Stimulated activated CD8-positive, alpha-beta memory T cell treated with anti-CD3 and anti-CD28 coated beads, Interleukin-7, amount 100 ng/mL, for 24 hours (primary cell): Measurements from ENCODE around the gene OR5F1.

Source experiments
- DNase-seq: peaks from one replicate; pipeline ENCODE4 v3.0.0-alpha.2; 2020; ENCODE audit warnings: low read depth

Gene OR5F1

GRCh38 chr11:55994525-55994924 is at the start of gene OR5F1:
OR5F1 (minus strand) TSS chr11:55994625; CDS start chr11:55994625, 0 bp downstream.
- no peak for DNase-seq

GRCh38 chr11:56027354-56027753 is 32.9 kb upstream of the OR5F1 start, which contains the start of gene OR5AS1:
OR5AS1 (plus strand) TSS chr11:56027654; CDS start chr11:56030419, 2,765 bp downstream.
- no peak for DNase-seq

- no peak for DNase-seq
These were observed 19.4 kb upstream of the OR5F1 start for GRCh38 chr11:56013805-56014204.

GRCh38 chr11:56010716-56011115 is 16.3 kb upstream of the OR5F1 start:
- DNase-seq = no peak

- no peak for DNase-seq
These were observed 23.5 kb downstream of the OR5F1 start for GRCh38 chr11:55970935-55971334.

GRCh38 chr11:55969845-55970244 is 24.6 kb downstream of the OR5F1 start, which contains the start of gene OR10AG1:
OR10AG1 (minus strand) TSS chr11:55969945; CDS start chr11:55969907, 38 bp downstream.
- no peak for DNase-seq

- no peak for DNase-seq
These were observed 26.5 kb downstream of the OR5F1 start for GRCh38 chr11:55967914-55968313.

GRCh38 chr11:55966391-55966790 is 28.0 kb downstream of the OR5F1 start:
- no peak for DNase-seq

GRCh38 chr11:55956521-55956920 is 37.9 kb downstream of the OR5F1 start:
- DNase-seq = no peak

- DNase-seq = no peak
These were observed 45.1 kb downstream of the OR5F1 start for GRCh38 chr11:55949330-55949729.
